ENCODE measurements around the gene TMEM250.

- TF ChIP-seq CTCF (IDR thresholded peaks at IDR 0.05): no peak
- no peak for TF ChIP-seq POLR2A (IDR thresholded peaks at IDR 0.05)
Measured at GRCh38 chr9:136151214-136151804, 32.6 kb upstream of the TMEM250 start.
